GM21576 (cell line): ENCODE results near the gene BRAF.
"Not testable (repeated sequence)": the region's sequence is repeated elsewhere in the genome, so short reads cannot be mapped to it uniquely, and the experiment has no call there.

Experiments used
- ATAC-seq: cut with Tn5 transposase; IDR thresholded peaks from one replicate; pipeline ENCODE4 v1.9.1; 2021; ENCODE audit warnings: mild to moderate bottlenecking, moderate library complexity; ENCODE audit not compliant: unreplicated experiment

The BRAF gene

GRCh38 chr7:140920745-140921144 is 4.0 kb downstream of the BRAF start:
- no peak for ATAC-seq

- ATAC-seq, result no peak
These were observed 6.5 kb downstream of the BRAF start for GRCh38 chr7:140918236-140918635.

- ATAC-seq, result no peak
These were observed 7.5 kb downstream of the BRAF start for GRCh38 chr7:140917258-140917657.

- ATAC-seq, result no peak
These were observed 8.7 kb downstream of the BRAF start for GRCh38 chr7:140915935-140916555.

GRCh38 chr7:140914083-140914482 is 10.6 kb downstream of the BRAF start:
- no peak for ATAC-seq

- not testable (repeated sequence) for ATAC-seq
These were observed 11.2 kb downstream of the BRAF start for GRCh38 chr7:140913596-140913928.

- ATAC-seq, result no peak
These were observed 13.0 kb downstream of the BRAF start for GRCh38 chr7:140911746-140912145.

- no peak for ATAC-seq
These were observed 15.1 kb downstream of the BRAF start for GRCh38 chr7:140909476-140910161.

GRCh38 chr7:140908361-140908760 is 16.4 kb downstream of the BRAF start:
- ATAC-seq, result no peak

- no peak for ATAC-seq
These were observed 20.8 kb downstream of the BRAF start for GRCh38 chr7:140903741-140904480.

- ATAC-seq, result peak; percentile 69
These were observed 22.3 kb downstream of the BRAF start for GRCh38 chr7:140902303-140902953.

GRCh38 chr7:140901941-140902302 is 22.8 kb downstream of the BRAF start:
- ATAC-seq, result no peak

GRCh38 chr7:140899883-140900282 is 24.8 kb downstream of the BRAF start:
- ATAC-seq, result no peak

- no peak for ATAC-seq
These were observed 25.8 kb downstream of the BRAF start for GRCh38 chr7:140898786-140899536.

- ATAC-seq, result no peak
These were observed 27.7 kb downstream of the BRAF start for GRCh38 chr7:140896996-140897395.

- ATAC-seq, result no peak
These were observed 35.1 kb downstream of the BRAF start for GRCh38 chr7:140889645-140890044.

- no peak for ATAC-seq
These were observed 35.6 kb downstream of the BRAF start for GRCh38 chr7:140889150-140889549.

- no peak for ATAC-seq
These were observed 36.6 kb downstream of the BRAF start for GRCh38 chr7:140888087-140888486.

GRCh38 chr7:140885735-140886334 is 38.9 kb downstream of the BRAF start:
- no peak for ATAC-seq

- ATAC-seq, result no peak
These were observed 41.4 kb downstream of the BRAF start for GRCh38 chr7:140883378-140883777.

- ATAC-seq, result not testable (repeated sequence)
These were observed 41.9 kb downstream of the BRAF start for GRCh38 chr7:140882834-140883233.
